H1 (cell line): Measurements from ENCODE around the gene SLC39A7. TPM values are rescaled to one million over a fixed set of nuclear protein-coding genes. Genes with fewer than 3 reads are reported as not detected.

Experiments used
- CTCF ChIA-PET: fragments of 300-600 bp; sonication (Branson Sonifier 250); formaldehyde crosslinking; loops from one replicate; lab custom pipeline; 2021; ENCODE audit not compliant: partially characterized antibody; lab: Charles Lee
- POLR2A ChIA-PET: fragments of 300-600 bp; sonication (Branson Sonifier 250); formaldehyde crosslinking; loops from one replicate; lab custom pipeline; 2021; ENCODE audit warnings: inconsistent platforms; ENCODE audit not compliant: partially characterized antibody; lab: Charles Lee
- DNase-seq, 2 experiments: peaks; one replicate each; pipeline versions ENCODE4 v3.0.0 to v3.0.0-alpha.2; 2010 to 2022; ENCODE audit warnings: low spot score in 2 of 2, low read depth in 1 of 2, mixed read lengths in 1 of 2
- FAIRE-seq: peaks from 2 replicates; lab custom pipeline; 2011; peaks lifted over from hg19 to GRCh38; lab: Jason Lieb, UNC
- H2AFZ ChIP-seq: 2 replicates; pipeline ENCODE4 v1.8.1; 2012; ENCODE audit warnings: low read length, inconsistent platforms
- H2AK5ac ChIP-seq: 2 replicates; pipeline ENCODE4 v1.6.1; 2013; ENCODE audit warnings: low read depth, low read length
- H2BK120ac ChIP-seq: replicated peaks from 2 replicates; pipeline ENCODE3; 2013; ENCODE audit warnings: low read depth, low read length, inconsistent platforms
- H2BK12ac ChIP-seq: 2 replicates; pipeline ENCODE4 v1.6.1; 2013; ENCODE audit warnings: low read depth, low read length
- H2BK15ac ChIP-seq: 2 replicates; pipeline ENCODE4 v1.6.1; 2013; ENCODE audit warnings: low read length
- H2BK20ac ChIP-seq: 2 replicates; pipeline ENCODE4 v1.6.1; 2013; ENCODE audit warnings: low read length
- H2BK5ac ChIP-seq: 2 replicates; pipeline ENCODE4 v1.6.1; 2013; ENCODE audit warnings: low read depth, low read length
- H3K14ac ChIP-seq: 2 replicates; pipeline ENCODE4 v1.6.1; 2013; ENCODE audit warnings: inconsistent platforms; ENCODE audit not compliant: insufficient read length
- H3K18ac ChIP-seq: 2 replicates; pipeline ENCODE4 v1.6.1; 2013; ENCODE audit warnings: low read length; ENCODE audit errors: extremely low read depth
- H3K23ac ChIP-seq: 2 replicates; pipeline ENCODE4 v1.6.1; 2013; ENCODE audit warnings: inconsistent platforms; ENCODE audit not compliant: insufficient read length
- H3K23me2 ChIP-seq: 2 replicates; pipeline ENCODE4 v1.6.1; 2013; ENCODE audit warnings: low read depth, low read length
- H3K27ac ChIP-seq: 2 replicates; pipeline ENCODE4 v1.6.1; 2011; ENCODE audit warnings: low read depth, low read length, inconsistent platforms
- H3K27me3 ChIP-seq, 4 experiments: replicated peaks in 1 of 4; 1 replicate in 1 of 4; 2 replicates in 3 of 4; pipeline versions ENCODE4 v1.6.1 to v1.8.1; 2011 to 2013; ENCODE audit warnings: low read length in 3 of 4, mild to moderate bottlenecking in 3 of 4, inconsistent platforms in 2 of 4, mixed read lengths in 2 of 4, moderate library complexity in 1 of 4; ENCODE audit not compliant: control insufficient read depth in 3 of 4, insufficient read depth in 3 of 4; ENCODE audit errors: extremely low read depth in 1 of 4
- H3K36me3 ChIP-seq, 4 experiments: 2 replicates each; pipeline versions ENCODE4 v1.6.1 to v1.8.1; 2011 to 2013; ENCODE audit warnings: mild to moderate bottlenecking in 4 of 4, low read length in 3 of 4, moderate library complexity in 2 of 4, control low read depth in 1 of 4, inconsistent platforms in 1 of 4; ENCODE audit not compliant: insufficient read depth in 4 of 4, control insufficient read depth in 2 of 4
- H3K4ac ChIP-seq: replicated peaks from 2 replicates; pipeline ENCODE3; 2013; ENCODE audit warnings: low read length, low read depth, mixed read lengths, inconsistent platforms; ENCODE audit not compliant: insufficient read length
- H3K4me1 ChIP-seq, 4 experiments: replicated peaks in 1 of 4; 1 replicate in 1 of 4; 2 replicates in 3 of 4; pipeline versions ENCODE4 v1.6.1 to v1.8.1; 2011 to 2013; ENCODE audit warnings: low read length in 3 of 4, inconsistent platforms in 2 of 4, mixed read lengths in 1 of 4; ENCODE audit not compliant: insufficient read depth in 4 of 4, control insufficient read depth in 3 of 4
- H3K4me2 ChIP-seq, 2 experiments: 2 replicates each; pipeline versions ENCODE4 v1.6.1 to v1.8.1; 2011 to 2013; ENCODE audit warnings: low read depth in 2 of 2, low read length in 2 of 2, control low read depth in 1 of 2, inconsistent platforms in 1 of 2, mild to moderate bottlenecking in 1 of 2; ENCODE audit not compliant: insufficient read depth in 1 of 2
- H3K4me3 ChIP-seq, 4 experiments: fragments of 200-600, 300-600 bp in 1 of 4; sonication (generic), shearing (Covaris generic), sonication (Bioruptor Twin) in 1 of 4; 2 replicates each; pipeline versions ENCODE4 v1.5.1 to v1.8.1; 2011 to 2016; ENCODE audit warnings: low read length in 4 of 4, low read depth in 3 of 4, control low read depth in 2 of 4, inconsistent platforms in 2 of 4, mild to moderate bottlenecking in 2 of 4, mixed read lengths in 1 of 4, moderate library complexity in 1 of 4; ENCODE audit not compliant: insufficient read depth in 2 of 4; ENCODE audit errors: extremely low read depth in 1 of 4
- H3K56ac ChIP-seq: replicated peaks from 2 replicates; pipeline ENCODE3; 2013; ENCODE audit warnings: low read depth, mild to moderate bottlenecking, mixed read lengths, low read length, inconsistent platforms; ENCODE audit not compliant: insufficient read length
- H3K79me1 ChIP-seq: 2 replicates; pipeline ENCODE4 v1.6.1; 2013; ENCODE audit warnings: low read depth, low read length, control low read depth
- H3K79me2 ChIP-seq, 2 experiments: 2 replicates each; pipeline versions ENCODE4 v1.6.1 to v1.8.1; 2012 to 2013; ENCODE audit warnings: low read length in 2 of 2, mild to moderate bottlenecking in 2 of 2, inconsistent platforms in 1 of 2; ENCODE audit not compliant: insufficient read depth in 2 of 2, control insufficient read depth in 1 of 2
- H3K9ac ChIP-seq, 4 experiments: replicated peaks in 1 of 4; 1 replicate in 1 of 4; 2 replicates in 3 of 4; pipeline versions ENCODE4 v1.6.1 to v1.8.1; 2011 to 2013; ENCODE audit warnings: low read depth in 3 of 4, low read length in 3 of 4, control low read depth in 2 of 4, mild to moderate bottlenecking in 2 of 4, moderate library complexity in 2 of 4, inconsistent platforms in 1 of 4; ENCODE audit errors: extremely low read depth in 1 of 4
- H3K9me3 ChIP-seq, 2 experiments: 2 replicates each; pipeline versions ENCODE4 v1.6.1 to v1.8.1; 2012 to 2013; ENCODE audit warnings: mild to moderate bottlenecking in 2 of 2, moderate library complexity in 2 of 2, control low read depth in 1 of 2, inconsistent platforms in 1 of 2, low read depth in 1 of 2, low read length in 1 of 2, mixed read lengths in 1 of 2; ENCODE audit not compliant: insufficient read depth in 2 of 2
- H4K20me1 ChIP-seq, 2 experiments: replicated peaks in 1 of 2; 2 replicates each; pipeline versions ENCODE3 to v1.8.1; 2011 to 2013; ENCODE audit warnings: inconsistent platforms in 2 of 2, low read length in 2 of 2, mild to moderate bottlenecking in 1 of 2; ENCODE audit not compliant: insufficient read depth in 2 of 2, control insufficient read depth in 1 of 2
- H4K5ac ChIP-seq: 2 replicates; pipeline ENCODE4 v1.6.1; 2013; ENCODE audit warnings: low read length, low read depth, mixed read lengths, inconsistent platforms; ENCODE audit not compliant: insufficient read length
- H4K8ac ChIP-seq: 2 replicates; pipeline ENCODE4 v1.8.0; 2013; ENCODE audit warnings: mild to moderate bottlenecking, moderate library complexity, low read length, inconsistent platforms; ENCODE audit not compliant: insufficient read depth; ENCODE audit errors: extremely low read depth
- H4K91ac ChIP-seq: replicated peaks from 2 replicates; pipeline ENCODE3; 2013; ENCODE audit warnings: low read length, mixed read lengths, inconsistent platforms; ENCODE audit not compliant: insufficient read length
- KDM1A ChIP-seq: fragments of 200-600, 300-600 bp; sonication (generic); IDR thresholded peaks from 2 replicates; pipeline ENCODE4 v1.7.1; 2016; ENCODE audit warnings: mild to moderate bottlenecking, low read length, borderline replicate concordance
- SIN3A ChIP-seq, 2 experiments: IDR thresholded peaks in 1 of 2; conservative IDR thresholded peaks in 1 of 2; 2 replicates each; pipeline ENCODE4 v1.6.1; 2011 to 2012; ENCODE audit warnings: low read length in 2 of 2, improper control_type of control experiment in 1 of 2, low read depth in 1 of 2, mild to moderate bottlenecking in 1 of 2
- WGBS, 2 experiments: shearing (Covaris generic) in 1 of 2; methylation state at CpG; one replicate each; pipeline versions ENCODE4 v1.1.6 to v1.1.7; 2013 to 2015; ENCODE audit warnings: low lambda C conversion rate in 2 of 2, mixed read lengths in 2 of 2, inconsistent platforms in 1 of 2, low coverage in 1 of 2, missing lambda C conversion rate in 1 of 2; ENCODE audit not compliant: insufficient replicate concordance in 2 of 2, insufficient coverage in 1 of 2, insufficient read length in 1 of 2; ENCODE audit errors: extremely low coverage in 1 of 2, missing lambda C conversion rate in 1 of 2; 5-methylcytosine and 5-hydroxymethylcytosine counted together
- polyA plus RNA-seq, 7 experiments: library from polyadenylated mRNA; depleted of rRNA in 3 of 7; stranded (reverse) in 5 of 7; unstranded in 2 of 7; fragments of >200 nt in 5 of 7; fragments of 200-250 nt in 2 of 7; gene quantifications; 1 replicate in 5 of 7; 2 replicates in 1 of 7; 4 replicates in 1 of 7; pipeline versions ENCODE4 v1.2.1 to v1.2.3, GENCODE V29; 2011 to 2013; ENCODE audit warnings: missing spikeins in 2 of 7, mixed read lengths in 2 of 7
- total RNA-seq: library from RNA; stranded (reverse); fragmentation: NEBNext Ultra II Directional; extraction: Animal tissue kit (Norgen Biotek cat#: 25700); gene quantifications from 2 replicates; pipeline ENCODE4 v1.2.1, GENCODE V29; 2021

SLC39A7 gene
- total and polyA plus RNA-seq, 2 of the 8 experiments (the other 6 are each of a cell fraction or from before 2014, with no cell fraction given): 63.3 to 123 TPM

- H3K79me1 ChIP-seq: no peaks in the 10 kb centered on the region
- H3K4me1 ChIP-seq: peaks cover 0 to 10% (median 7%) of the 10 kb centered on the region in 4 experiments; a peak in 4 of 7 replicates
- peaks cover 9% of the 10 kb centered on the region; the same call in 1 of the 2 replicates for H3K23me2 ChIP-seq
- H2BK12ac ChIP-seq: no peak overlapping the region
- POLR2A ChIA-PET: interaction anchor here (0.7 to 2.2 kb wide), 15 partner anchors 8 to 276 kb away, joined by 3 to 15 read pairs (median 5); partner anchors contain the start of genes HSD17B8, RGL2, RING1 and RPS18
- no peak overlapping the region for H2BK20ac ChIP-seq
- no peak for FAIRE-seq
- no peak overlapping the region for H2BK120ac ChIP-seq
- no peak overlapping the region for H2BK15ac ChIP-seq
- no peak overlapping the region for H3K9ac ChIP-seq
- peaks cover 0 to 21% (median 11%) of the 10 kb centered on the region in 4 experiments; a peak in 6 of 7 replicates for H3K27me3 ChIP-seq
- H3K9me3 ChIP-seq: no peaks in the 10 kb centered on the region
- peak in 1 of 2 experiments; percentile 40; a peak in 2 of 4 replicates for TF ChIP-seq SIN3A (conservative IDR thresholded peaks at IDR 0.05 in 1 of 2, IDR thresholded peaks at IDR 0.05 in 1 of 2; ENCODE audit: low read depth in 1 of 2, low read length in 2 of 2)
- TF ChIP-seq KDM1A: no peak
- TF ChIP-seq, all 59 proteins: peak for 1
- H4K20me1 ChIP-seq: no peaks in the 10 kb centered on the region
- H2BK5ac ChIP-seq: no peak overlapping the region
- DNase-seq: no peak
- no peak overlapping the region for H4K5ac ChIP-seq
- H3K27ac ChIP-seq: no peak overlapping the region
- H3K23ac ChIP-seq: no peak overlapping the region
- H3K79me2 ChIP-seq: no peaks in the 10 kb centered on the region
- WGBS, 2 experiments: 15% methylated on average over 14 of the region's 18 CpGs; no CpG with 5 or more reads in 1 of the 2 experiments
- no peak overlapping the region for H4K91ac ChIP-seq
- peak overlapping the region; percentile 20 to 70 (median 52); a peak in 7 of 8 replicates for H3K4me3 ChIP-seq
- H2AK5ac ChIP-seq: no peak overlapping the region
- H4K8ac ChIP-seq: no peak overlapping the region
- CTCF ChIA-PET: interaction anchor here (0.9 to 7.9 kb wide), 39 partner anchors 11 to 315 kb away, joined by 3 to 107 read pairs (median 6); partner anchors contain the start of genes HSD17B8, RING1, RPS18 and VPS52
- H3K18ac ChIP-seq: no peak overlapping the region
- no peak overlapping the region for H3K56ac ChIP-seq
- H3K14ac ChIP-seq: no peak overlapping the region
- H3K36me3 ChIP-seq: peaks cover 0 to 2% (median 0%) of the 10 kb centered on the region in 4 experiments; a peak in 1 of 8 replicates
- H2AFZ ChIP-seq: no peak overlapping the region
- peak overlapping the region; percentile 63 to 98 for H3K4me2 ChIP-seq
- no peak overlapping the region for H3K4ac ChIP-seq
Measured at GRCh38 chr6:33248643-33248931, 47.9 kb downstream of the SLC39A7 start.
